HG03469 (cell line): ENCODE results near the gene CIDEB.
"Not testable (repeated sequence)": the region's sequence is repeated elsewhere in the genome, so short reads cannot be mapped to it uniquely, and the experiment has no call there.

Source experiments
- ATAC-seq: cut with Tn5 transposase; IDR thresholded peaks from one replicate; pipeline ENCODE4 v1.9.1; 2021; ENCODE audit warnings: mild to moderate bottlenecking, moderate library complexity, moderate number of reproducible peaks; ENCODE audit not compliant: unreplicated experiment

Gene CIDEB

GRCh38 chr14:24307575-24308341 lies at the start of gene CIDEB:
CIDEB (minus strand) TSS chr14:24307977; CDS start chr14:24307858, 119 bp downstream.
- no peak for ATAC-seq

- no peak for ATAC-seq
These were observed 48.4 kb upstream of the CIDEB start for GRCh38 chr14:24356208-24356607.

GRCh38 chr14:24355009-24355408 lies 47.2 kb upstream of the CIDEB start:
- no peak for ATAC-seq

GRCh38 chr14:24354482-24354825 lies 46.7 kb upstream of the CIDEB start:
- not testable (repeated sequence) for ATAC-seq

- no peak for ATAC-seq
These were observed 46.0 kb upstream of the CIDEB start for GRCh38 chr14:24353559-24354481.

- no peak for ATAC-seq
These were observed 43.7 kb upstream of the CIDEB start for GRCh38 chr14:24351517-24351916.

- no peak for ATAC-seq
These were observed 42.0 kb upstream of the CIDEB start for GRCh38 chr14:24349742-24350141.

GRCh38 chr14:24348186-24348585 lies 40.4 kb upstream of the CIDEB start:
- ATAC-seq, result no peak

- ATAC-seq, result no peak
These were observed 39.4 kb upstream of the CIDEB start for GRCh38 chr14:24347134-24347533.

GRCh38 chr14:24343795-24344660 lies 36.3 kb upstream of the CIDEB start:
- no peak for ATAC-seq

GRCh38 chr14:24342889-24343288 lies 35.1 kb upstream of the CIDEB start:
- no peak for ATAC-seq

GRCh38 chr14:24340606-24341005 lies 32.8 kb upstream of the CIDEB start:
- ATAC-seq, result no peak

GRCh38 chr14:24339284-24340151 lies 31.7 kb upstream of the CIDEB start, which contains the start of gene RIPK3:
RIPK3 (minus strand) TSS chr14:24339991; CDS start chr14:24339826, 165 bp downstream.
- ATAC-seq, result peak; percentile 76

GRCh38 chr14:24338843-24339242 lies 31.1 kb upstream of the CIDEB start:
- no peak for ATAC-seq

- no peak for ATAC-seq
These were observed 30.0 kb upstream of the CIDEB start for GRCh38 chr14:24337824-24338175.

GRCh38 chr14:24337144-24337823 lies 29.5 kb upstream of the CIDEB start:
- no peak for ATAC-seq

- ATAC-seq, result no peak
These were observed 27.8 kb upstream of the CIDEB start for GRCh38 chr14:24335461-24336171.

- ATAC-seq, result no peak
These were observed 26.9 kb upstream of the CIDEB start, which contains the start of gene ADCY4 for GRCh38 chr14:24334431-24335291. ADCY4 (minus strand) TSS chr14:24335071; CDS start chr14:24334652, 419 bp downstream.
